Effector memory CD4-positive, alpha-beta T cell (primary cell): Measurements from ENCODE around the gene CHKA.
A peak's percentile ranks its signal among the peaks of the same experiment; 100 is the strongest.

ENCODE experiments used
- DNase-seq, 3 donors: peaks; one replicate each; pipeline ENCODE4 v3.0.0-alpha.2; 2020
- H3K27ac ChIP-seq: 2 replicates; pipeline ENCODE4 v1.7.0; 2013; ENCODE audit warnings: mild to moderate bottlenecking, low read length, moderate library complexity; ENCODE audit not compliant: insufficient read depth, poor library complexity, severe bottlenecking
- H3K27me3 ChIP-seq: replicated peaks from 2 replicates; pipeline ENCODE4 v1.7.0; 2013; ENCODE audit warnings: mild to moderate bottlenecking, low read length; ENCODE audit not compliant: insufficient read depth, control insufficient read depth, poor library complexity, severe bottlenecking
- H3K36me3 ChIP-seq: 2 replicates; pipeline ENCODE4 v1.7.0; 2013; ENCODE audit warnings: mild to moderate bottlenecking, low read length, moderate library complexity; ENCODE audit not compliant: control insufficient read depth, insufficient read depth
- H3K4me1 ChIP-seq: 2 replicates; pipeline ENCODE4 v1.7.0; 2013; ENCODE audit warnings: low read length, mild to moderate bottlenecking; ENCODE audit not compliant: control insufficient read depth, insufficient read depth, poor library complexity, severe bottlenecking
- H3K4me3 ChIP-seq: 2 replicates; pipeline ENCODE4 v1.7.0; 2013; ENCODE audit warnings: low read length, low read depth, mild to moderate bottlenecking; ENCODE audit not compliant: insufficient read depth, poor library complexity, severe bottlenecking
- H3K9me3 ChIP-seq: 2 replicates; pipeline ENCODE4 v1.7.0; 2013; ENCODE audit warnings: mild to moderate bottlenecking, low read length, moderate library complexity; ENCODE audit not compliant: control insufficient read depth

CHKA gene

DNA sequence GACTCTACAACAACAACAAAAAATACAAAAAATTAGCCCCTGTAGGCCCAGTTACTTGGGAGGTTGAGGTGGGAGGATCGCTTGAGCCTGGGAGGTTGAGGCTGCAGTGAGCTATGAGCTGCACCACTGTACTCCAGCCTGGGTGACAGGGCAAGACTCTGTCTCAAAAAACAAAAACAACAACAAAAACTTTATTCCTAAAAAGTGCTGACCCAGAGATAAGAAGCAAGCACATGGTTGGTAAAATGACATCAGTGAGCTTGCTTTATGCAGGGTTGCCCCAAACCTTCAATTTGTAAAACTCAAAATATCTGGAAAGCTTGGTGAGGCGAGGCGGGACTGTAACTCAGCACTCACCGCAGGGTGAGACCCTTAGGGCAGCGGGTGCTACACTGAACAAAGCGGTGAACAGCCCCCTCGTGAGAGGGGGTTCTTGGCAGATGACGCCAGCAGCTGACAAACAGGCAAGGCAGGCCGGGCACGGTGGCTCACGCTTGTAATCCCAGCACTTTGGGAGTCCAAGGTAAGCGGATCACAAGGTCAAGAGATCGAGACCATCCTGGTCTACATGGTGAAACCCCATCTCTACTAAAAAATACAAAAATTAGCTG lies 85.8 kb downstream of the CHKA start:
- no peak for DNase-seq
- H3K4me3 ChIP-seq = no peak overlapping the region
- peaks cover 35% of the 10 kb centered on the region for H3K4me1 ChIP-seq
- no peaks in the 10 kb centered on the region for H3K27me3 ChIP-seq
- H3K27ac ChIP-seq = no peak overlapping the region
- H3K9me3 ChIP-seq = no peaks in the 10 kb centered on the region
- peaks cover 16% of the 10 kb centered on the region for H3K36me3 ChIP-seq

GRCh38 chr11:68033708-68034045 lies 87.5 kb downstream of the CHKA start:
- no peak overlapping the region for H3K27ac ChIP-seq
- H3K4me1 ChIP-seq = peaks cover 31% of the 10 kb centered on the region
- H3K36me3 ChIP-seq = peaks cover 16% of the 10 kb centered on the region

GRCh38 chr11:68032997-68033707 lies 88.0 kb downstream of the CHKA start:
- DNase-seq = no peak
- Histone ChIP-seq H3K4me1 (peaks cover 26% of the 10 kb centered on the region), H3K27ac (no peak overlapping the region)

More at GRCh38 chr11:68033708-68034045, 87.5 kb downstream of the CHKA start:
- H3K9me3 ChIP-seq = no peaks in the 10 kb centered on the region
- H3K27me3 ChIP-seq = no peaks in the 10 kb centered on the region
- DNase-seq = no peak
- no peak overlapping the region for H3K4me3 ChIP-seq

GRCh38 chr11:68032003-68032402 lies 89.2 kb downstream of the CHKA start:
- no peak overlapping the region for H3K4me3 ChIP-seq
- DNase-seq = no peak
- H3K4me1 ChIP-seq = peaks cover 22% of the 10 kb centered on the region
- no peak overlapping the region for H3K27ac ChIP-seq
- H3K9me3 ChIP-seq = no peaks in the 10 kb centered on the region
- peaks cover 16% of the 10 kb centered on the region for H3K36me3 ChIP-seq
- H3K27me3 ChIP-seq = no peaks in the 10 kb centered on the region

More at GRCh38 chr11:68032997-68033707, 88.0 kb downstream of the CHKA start:
- Histone ChIP-seq H3K36me3 (peaks cover 16% of the 10 kb centered on the region), H3K27me3 (no peaks in the 10 kb centered on the region), H3K4me3 (no peak overlapping the region), H3K9me3 (no peaks in the 10 kb centered on the region)

GRCh38 chr11:68031144-68031464 lies 90.1 kb downstream of the CHKA start:
- H3K27me3 ChIP-seq = no peaks in the 10 kb centered on the region
- H3K9me3 ChIP-seq = no peaks in the 10 kb centered on the region
- DNase-seq = no peak
- H3K36me3 ChIP-seq = peaks cover 16% of the 10 kb centered on the region
- H3K27ac ChIP-seq = peak overlapping the region; percentile 70
- H3K4me1 ChIP-seq = peaks cover 13% of the 10 kb centered on the region
- peak overlapping the region; percentile 74 for H3K4me3 ChIP-seq

GRCh38 chr11:68030318-68031143 lies 90.7 kb downstream of the CHKA start, which contains the start of gene NDUFS8:
Gene NDUFS8 (plus strand): TSS chr11:68030681. CDS start chr11:68032152, 1,471 bp downstream.
- Histone ChIP-seq H3K27ac (peak within 1 kb of the TSS; percentile 70), H3K36me3 (peaks cover 16% of the 10 kb centered on the region), H3K27me3 (no peaks in the 10 kb centered on the region), H3K4me3 (peak within 1 kb of the TSS; percentile 74), H3K9me3 (no peaks in the 10 kb centered on the region), H3K4me1 (peaks cover 13% of the 10 kb centered on the region)
- peak; percentile 87 to 93 (median 93) for DNase-seq

GRCh38 chr11:68028802-68029545 lies 92.2 kb downstream of the CHKA start:
- Histone ChIP-seq H3K36me3 (peaks cover 14% of the 10 kb centered on the region), H3K27me3 (no peaks in the 10 kb centered on the region), H3K4me1 (peaks cover 13% of the 10 kb centered on the region), H3K27ac (no peak overlapping the region), H3K9me3 (no peaks in the 10 kb centered on the region), H3K4me3 (no peak overlapping the region)
- DNase-seq = no peak

GRCh38 chr11:68027667-68028066 lies 93.5 kb downstream of the CHKA start:
- H3K9me3 ChIP-seq = no peaks in the 10 kb centered on the region
- peaks cover under 1% of the 10 kb centered on the region for H3K36me3 ChIP-seq
- peaks cover 13% of the 10 kb centered on the region for H3K4me1 ChIP-seq
- H3K27me3 ChIP-seq = no peaks in the 10 kb centered on the region
- DNase-seq = no peak
- no peak overlapping the region for H3K4me3 ChIP-seq
- H3K27ac ChIP-seq = no peak overlapping the region

DNA sequence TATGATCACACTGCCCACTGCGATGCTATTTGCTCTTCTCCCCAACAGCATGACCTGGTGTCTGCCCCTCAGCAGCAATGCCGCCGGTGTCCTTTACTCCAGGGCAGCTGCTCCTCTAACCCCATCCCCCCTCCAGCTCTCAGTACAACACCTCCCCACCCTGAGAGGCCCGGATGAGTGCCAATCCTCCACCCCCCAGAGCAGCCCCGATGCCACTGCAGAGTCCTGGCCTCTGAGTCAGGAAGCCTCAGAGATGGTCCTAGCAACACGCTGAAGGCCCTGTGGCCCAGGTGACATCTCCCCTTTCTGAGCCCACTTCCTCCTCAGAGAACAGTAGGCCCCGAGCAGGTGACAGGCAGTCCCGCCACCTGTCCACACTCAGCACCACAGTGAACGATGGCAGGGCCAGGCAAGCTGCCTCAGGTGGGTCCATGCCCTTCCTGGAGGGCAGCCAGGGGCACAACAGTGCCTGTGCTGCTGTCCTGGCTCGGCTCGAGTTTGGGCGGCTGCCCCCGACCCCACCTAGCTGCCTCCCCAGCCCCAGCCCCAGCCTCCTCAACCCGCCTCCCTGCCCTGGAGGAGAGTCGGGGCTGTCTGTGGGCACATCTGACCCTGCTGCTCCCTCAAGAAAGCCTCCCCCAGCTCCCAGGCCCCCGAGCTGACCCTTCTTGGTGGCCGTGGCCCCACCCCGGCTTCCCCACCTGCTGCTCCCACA lies 94.6 kb downstream of the CHKA start:
- Histone ChIP-seq H3K36me3 (no peaks in the 10 kb centered on the region), H3K4me3 (no peak overlapping the region), H3K27me3 (no peaks in the 10 kb centered on the region), H3K27ac (no peak overlapping the region), H3K4me1 (peaks cover 8% of the 10 kb centered on the region), H3K9me3 (no peaks in the 10 kb centered on the region)
- no peak for DNase-seq
